ENCODE data around the gene CHD1L. TPM values are rescaled to one million over a fixed set of nuclear protein-coding genes. Genes with fewer than 3 reads are reported as not detected.

Gene CHD1L
- total RNA-seq, 1 experiment from 2014 or later = 64.2 TPM

DNA sequence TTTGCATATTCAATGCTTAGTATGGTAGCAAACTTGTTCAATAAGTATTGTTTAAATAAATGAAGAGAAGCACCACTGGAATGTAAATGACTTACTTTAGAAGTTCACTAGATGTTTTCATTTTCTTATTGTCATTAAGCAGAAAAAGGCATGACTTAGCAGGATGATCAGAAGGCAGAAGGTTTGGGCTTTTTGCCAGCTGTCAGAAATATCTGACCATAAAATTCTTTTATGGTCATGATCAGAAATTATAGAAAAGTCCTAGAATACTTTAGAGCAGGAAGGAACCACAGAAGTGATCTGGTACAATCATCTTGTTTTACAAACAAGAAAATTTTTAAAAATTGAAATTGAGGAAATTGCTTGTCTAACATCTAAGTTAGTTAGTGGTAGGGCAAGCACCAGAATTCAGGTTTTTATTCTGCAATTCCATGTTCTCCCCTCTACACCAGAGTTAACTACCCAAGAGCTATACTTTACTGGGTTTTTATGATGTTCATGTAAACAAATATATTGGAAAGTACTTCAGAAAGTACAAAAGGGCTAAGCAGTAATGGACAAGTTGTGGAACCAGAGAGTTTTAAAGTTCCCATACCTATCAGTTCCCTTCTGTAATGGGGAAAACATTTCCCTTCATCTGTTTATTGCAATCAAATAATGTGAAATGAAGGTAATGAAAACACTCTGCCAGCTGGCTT lies 27.5 kb upstream of the CHD1L start:
- no peaks in the 10 kb centered on the region for H3K4me1 ChIP-seq (ENCODE audit: insufficient read depth, low read length)
- H2BK5ac ChIP-seq (ENCODE audit: insufficient read length, low read length) = no peak overlapping the region
- Mint-ChIP-seq H3K36me3 (ENCODE audit: insufficient read depth in 1 of 3, low read depth in 3 of 3) (no peaks in the 10 kb centered on the region), H3K4me1 (peaks cover 2 to 4% of the 10 kb centered on the region in 2 experiments; a peak in 1 of 4 replicates), H3K27ac (no peak overlapping the region), H3K27me3 (ENCODE audit: low read depth) (no peaks in the 10 kb centered on the region), H3K9me3 (no peaks in the 10 kb centered on the region), H3K4me3 (no peak overlapping the region)
- H3K56ac ChIP-seq (ENCODE audit: insufficient read length, low read depth, low read length) = no peak overlapping the region
- no peak overlapping the region for H4K91ac ChIP-seq (ENCODE audit: insufficient read length, low read depth, low read length)
- H4K8ac ChIP-seq (replicated peaks; ENCODE audit: insufficient read length, low read depth, low read length) = no peak overlapping the region
- no peak overlapping the region for H4K5ac ChIP-seq (ENCODE audit: insufficient read length, low read depth, low read length)
- H3K4me2 ChIP-seq (ENCODE audit: insufficient read depth, insufficient read length, low read length) = no peak overlapping the region
- H3T11ph ChIP-seq (ENCODE audit: low read length) = no peak overlapping the region
- no peaks in the 10 kb centered on the region for H3K79me2 ChIP-seq (ENCODE audit: insufficient read depth, low read length)
- no peaks in the 10 kb centered on the region for H3K9me3 ChIP-seq (ENCODE audit: control insufficient read depth, low read depth, low read length)
- H3K23me2 ChIP-seq (ENCODE audit: insufficient read length, low read depth, low read length, poor library complexity, severe bottlenecking) = no peaks in the 10 kb centered on the region
- no peaks in the 10 kb centered on the region for H3K79me1 ChIP-seq (ENCODE audit: insufficient read depth, low read depth, low read length, poor library complexity, severe bottlenecking)
- no peak overlapping the region for H2AFZ ChIP-seq (ENCODE audit: low read length)
- TF ChIP-seq, protein P1, sequence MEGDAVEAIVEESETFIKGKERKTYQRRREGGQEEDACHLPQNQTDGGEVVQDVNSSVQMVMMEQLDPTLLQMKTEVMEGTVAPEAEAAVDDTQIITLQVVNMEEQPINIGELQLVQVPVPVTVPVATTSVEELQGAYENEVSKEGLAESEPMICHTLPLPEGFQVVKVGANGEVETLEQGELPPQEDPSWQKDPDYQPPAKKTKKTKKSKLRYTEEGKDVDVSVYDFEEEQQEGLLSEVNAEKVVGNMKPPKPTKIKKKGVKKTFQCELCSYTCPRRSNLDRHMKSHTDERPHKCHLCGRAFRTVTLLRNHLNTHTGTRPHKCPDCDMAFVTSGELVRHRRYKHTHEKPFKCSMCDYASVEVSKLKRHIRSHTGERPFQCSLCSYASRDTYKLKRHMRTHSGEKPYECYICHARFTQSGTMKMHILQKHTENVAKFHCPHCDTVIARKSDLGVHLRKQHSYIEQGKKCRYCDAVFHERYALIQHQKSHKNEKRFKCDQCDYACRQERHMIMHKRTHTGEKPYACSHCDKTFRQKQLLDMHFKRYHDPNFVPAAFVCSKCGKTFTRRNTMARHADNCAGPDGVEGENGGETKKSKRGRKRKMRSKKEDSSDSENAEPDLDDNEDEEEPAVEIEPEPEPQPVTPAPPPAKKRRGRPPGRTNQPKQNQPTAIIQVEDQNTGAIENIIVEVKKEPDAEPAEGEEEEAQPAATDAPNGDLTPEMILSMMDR (conservative IDR thresholded peaks at IDR 0.05) = no peak
- no peak overlapping the region for H2BK120ac ChIP-seq (ENCODE audit: low read depth, low read length, poor library complexity, severe bottlenecking)
- no peak overlapping the region for H3K27ac ChIP-seq (ENCODE audit: insufficient read length, low read depth, low read length)
- no peak overlapping the region for H3K23ac ChIP-seq (ENCODE audit: insufficient read length, low read depth, low read length)
- no peak overlapping the region for H2BK12ac ChIP-seq (ENCODE audit: insufficient read length, low read depth, low read length)
- DNase-seq = no peak
- no peak overlapping the region for H3K9ac ChIP-seq (ENCODE audit: extremely low read depth, insufficient read length, low read length)
- H3K18ac ChIP-seq (ENCODE audit: insufficient read length, low read depth, low read length) = no peak overlapping the region
- no peak overlapping the region for H3K4ac ChIP-seq (ENCODE audit: low read depth, low read length)
- H4K20me1 ChIP-seq (ENCODE audit: control insufficient read depth, insufficient read depth, insufficient read length) = no peaks in the 10 kb centered on the region
- H2AK5ac ChIP-seq (ENCODE audit: insufficient read length, low read length) = no peak overlapping the region
- no peak overlapping the region for H2BK20ac ChIP-seq (ENCODE audit: low read depth, low read length, poor library complexity, severe bottlenecking)
- no peaks in the 10 kb centered on the region for H3K27me3 ChIP-seq (ENCODE audit: insufficient read depth, low read length)
- no peak overlapping the region for H3K14ac ChIP-seq (ENCODE audit: insufficient read depth, low read length)
- H2BK15ac ChIP-seq (ENCODE audit: low read depth, low read length) = no peak overlapping the region
